NT2/D1 (cell line): ENCODE results near the gene HOXA10.

ENCODE experiments used
- SUZ12 ChIP-seq: IDR thresholded peaks from 2 replicates; pipeline ENCODE4 v1.6.1; 2011; ENCODE audit not compliant: insufficient read length, insufficient read depth; ENCODE audit errors: extremely low read depth
- YY1 ChIP-seq: IDR thresholded peaks from 2 replicates; pipeline ENCODE4 v1.6.1; 2011; ENCODE audit not compliant: insufficient read length, insufficient read depth
- ZNF274 ChIP-seq: IDR thresholded peaks from 2 replicates; pipeline ENCODE4 v1.6.1; 2011; ENCODE audit warnings: mild to moderate bottlenecking, low read depth, low read length

DNA sequence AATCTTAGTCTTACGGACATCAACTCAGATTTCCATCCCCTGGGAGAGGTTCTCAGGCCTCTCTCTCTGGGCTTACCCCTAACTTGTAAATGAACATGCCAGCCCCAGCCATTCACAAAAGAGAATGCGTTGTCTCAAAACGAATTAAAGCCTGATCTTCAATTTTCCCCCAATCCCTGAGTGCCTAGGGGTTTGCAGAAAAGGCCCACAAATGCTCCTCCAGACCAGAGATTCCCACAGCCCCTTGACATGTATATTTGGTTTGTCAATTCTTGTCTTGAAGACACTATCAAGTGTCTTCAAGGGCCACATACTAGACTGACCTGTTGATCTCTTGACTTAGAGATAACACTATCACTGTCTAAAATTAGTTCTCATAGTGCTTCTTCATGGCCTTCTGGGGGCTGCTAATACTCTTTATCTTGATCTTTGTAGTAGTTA, 37.7 kb upstream of the HOXA10 start:
- TF ChIP-seq YY1 (no peak), ZNF274 (no peak), SUZ12 (no peak)
